HEK293 (cell line): ENCODE measurements around the gene GLYATL3.

Source experiments
- FEZF1 ChIP-seq: fragments of 450-650 bp; formaldehyde crosslinking; IDR thresholded peaks from 2 replicates; pipeline ENCODE4 v1.5.1; 2016; ENCODE audit warnings: missing biosample characterization, missing genetic modification characterization
- GFI1B ChIP-seq: fragments of 450-650 bp; formaldehyde crosslinking; IDR thresholded peaks from 2 replicates; pipeline ENCODE4 v1.5.1; 2016; ENCODE audit warnings: missing biosample characterization, missing genetic modification characterization
- PATZ1 ChIP-seq: fragments of 450-650 bp; formaldehyde crosslinking; IDR thresholded peaks from 2 replicates; pipeline ENCODE4 v1.5.1; 2016; ENCODE audit warnings: missing biosample characterization, missing genetic modification characterization
- PRDM4 ChIP-seq: fragments of 450-650 bp; formaldehyde crosslinking; IDR thresholded peaks from 2 replicates; pipeline ENCODE4 v1.5.1; 2017; ENCODE audit warnings: missing biosample characterization, missing genetic modification characterization
- SCRT2 ChIP-seq: fragments of 450-650 bp; formaldehyde crosslinking; IDR thresholded peaks from 2 replicates; pipeline ENCODE4 v1.5.1; 2016; ENCODE audit warnings: missing biosample characterization, missing genetic modification characterization
- SP7 ChIP-seq: fragments of 450-650 bp; formaldehyde crosslinking; IDR thresholded peaks from 2 replicates; pipeline ENCODE4 v1.5.1; 2016; ENCODE audit warnings: missing biosample characterization, missing genetic modification characterization
- TCF7L2 ChIP-seq: IDR thresholded peaks from 2 replicates; pipeline ENCODE4 v1.6.1; 2011; ENCODE audit warnings: low read depth, mild to moderate bottlenecking, inconsistent platforms, low read length, moderate library complexity, borderline replicate concordance
- YY2 ChIP-seq: fragments of 450-650 bp; formaldehyde crosslinking; IDR thresholded peaks from 2 replicates; pipeline ENCODE4 v1.5.1; 2016; ENCODE audit warnings: missing biosample characterization, missing genetic modification characterization
- ZBTB1 ChIP-seq: fragments of 450-650 bp; formaldehyde crosslinking; IDR thresholded peaks from 2 replicates; pipeline ENCODE4 v1.5.1; 2016; ENCODE audit warnings: missing biosample characterization, missing genetic modification characterization
- ZBTB21 ChIP-seq: fragments of 450-650 bp; formaldehyde crosslinking; IDR thresholded peaks from 2 replicates; pipeline ENCODE4 v1.5.1; 2017; ENCODE audit warnings: missing biosample characterization, missing genetic modification characterization
- ZNF174 ChIP-seq: fragments of 450-650 bp; formaldehyde crosslinking; IDR thresholded peaks from 2 replicates; pipeline ENCODE4 v1.5.0; 2017; ENCODE audit warnings: missing biosample characterization, mild to moderate bottlenecking, missing genetic modification characterization
- ZNF221 ChIP-seq: fragments of 450-650 bp; formaldehyde crosslinking; IDR thresholded peaks from 2 replicates; pipeline ENCODE4 v1.5.1; 2017; ENCODE audit warnings: missing biosample characterization, missing genetic modification characterization, borderline replicate concordance
- ZNF362 ChIP-seq: fragments of 450-650 bp; formaldehyde crosslinking; IDR thresholded peaks from 2 replicates; pipeline ENCODE4 v1.5.1; 2016; ENCODE audit warnings: missing biosample characterization, missing genetic modification characterization
- ZNF394 ChIP-seq: fragments of 450-650 bp; formaldehyde crosslinking; IDR thresholded peaks from 2 replicates; pipeline ENCODE4 v1.5.1; 2016; ENCODE audit warnings: missing biosample characterization, missing genetic modification characterization, mild to moderate bottlenecking, moderate library complexity, borderline replicate concordance
- ZNF518A ChIP-seq: fragments of 450-650 bp; formaldehyde crosslinking; conservative IDR thresholded peaks from 2 replicates; pipeline ENCODE4 v1.5.1; 2016; ENCODE audit warnings: low read depth, missing biosample characterization, missing genetic modification characterization
- ZNF596 ChIP-seq: fragments of 450-650 bp; IDR thresholded peaks from 2 replicates; pipeline ENCODE4 v1.5.0; 2018; ENCODE audit warnings: missing biosample characterization, mild to moderate bottlenecking, missing genetic modification characterization, moderate library complexity
- ZNF621 ChIP-seq: fragments of 450-650 bp; formaldehyde crosslinking; IDR thresholded peaks from 2 replicates; pipeline ENCODE4 v1.5.1; 2017; ENCODE audit warnings: missing biosample characterization, missing genetic modification characterization
- ZNF629 ChIP-seq: fragments of 450-650 bp; formaldehyde crosslinking; IDR thresholded peaks from 2 replicates; pipeline ENCODE4 v1.5.1; 2017; ENCODE audit warnings: missing biosample characterization, missing genetic modification characterization
- ZNF664 ChIP-seq: fragments of 450-650 bp; formaldehyde crosslinking; IDR thresholded peaks from 2 replicates; pipeline ENCODE4 v1.5.1; 2016; ENCODE audit warnings: missing biosample characterization, missing genetic modification characterization
- ZNF776 ChIP-seq: fragments of 450-650 bp; formaldehyde crosslinking; IDR thresholded peaks from 2 replicates; pipeline ENCODE4 v1.5.0; 2017; ENCODE audit warnings: missing biosample characterization, missing genetic modification characterization, borderline replicate concordance
- ZNF830 ChIP-seq: fragments of 450-650 bp; IDR thresholded peaks from 2 replicates; pipeline ENCODE4 v1.5.0; 2018; ENCODE audit warnings: missing biosample characterization, missing genetic modification characterization, low read depth, mild to moderate bottlenecking, moderate library complexity
- ZSCAN18 ChIP-seq: fragments of 450-650 bp; formaldehyde crosslinking; IDR thresholded peaks from 2 replicates; pipeline ENCODE4 v1.5.1; 2016; ENCODE audit warnings: missing biosample characterization, missing genetic modification characterization
- TF ChIP-seq, protein P1 (sequence below): fragments of 450-650 bp; formaldehyde crosslinking; IDR thresholded peaks from 2 replicates; pipeline ENCODE4 v1.5.1; 2016; ENCODE audit warnings: missing biosample characterization, missing genetic modification characterization

The GLYATL3 gene

DNA sequence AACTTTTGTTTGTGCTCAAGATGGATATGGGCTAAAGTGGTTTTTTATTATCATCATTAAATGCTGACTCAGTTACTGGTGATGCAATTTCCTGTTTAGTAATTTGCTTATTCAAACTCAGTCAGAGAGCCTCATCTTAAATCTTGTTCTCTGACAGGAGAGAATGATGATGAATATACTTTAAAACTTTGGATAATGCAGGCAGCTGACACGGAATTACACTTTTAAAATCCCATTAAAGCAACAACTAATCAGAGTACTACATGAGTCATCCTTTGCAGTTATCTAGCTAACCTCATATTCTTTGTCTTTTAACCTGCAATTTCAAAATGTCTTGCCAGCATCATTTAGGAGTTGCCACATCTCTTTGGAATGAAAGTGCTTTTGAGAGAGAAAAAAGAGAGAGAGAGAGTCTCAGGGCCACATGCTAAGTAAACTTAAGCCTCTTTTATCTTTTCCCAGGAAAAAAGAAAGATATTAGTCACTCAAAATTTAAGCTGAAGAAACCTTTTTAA lies 41.5 kb downstream of the GLYATL3 start (continued):
- TF ChIP-seq, protein P1, sequence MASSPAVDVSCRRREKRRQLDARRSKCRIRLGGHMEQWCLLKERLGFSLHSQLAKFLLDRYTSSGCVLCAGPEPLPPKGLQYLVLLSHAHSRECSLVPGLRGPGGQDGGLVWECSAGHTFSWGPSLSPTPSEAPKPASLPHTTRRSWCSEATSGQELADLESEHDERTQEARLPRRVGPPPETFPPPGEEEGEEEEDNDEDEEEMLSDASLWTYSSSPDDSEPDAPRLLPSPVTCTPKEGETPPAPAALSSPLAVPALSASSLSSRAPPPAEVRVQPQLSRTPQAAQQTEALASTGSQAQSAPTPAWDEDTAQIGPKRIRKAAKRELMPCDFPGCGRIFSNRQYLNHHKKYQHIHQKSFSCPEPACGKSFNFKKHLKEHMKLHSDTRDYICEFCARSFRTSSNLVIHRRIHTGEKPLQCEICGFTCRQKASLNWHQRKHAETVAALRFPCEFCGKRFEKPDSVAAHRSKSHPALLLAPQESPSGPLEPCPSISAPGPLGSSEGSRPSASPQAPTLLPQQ, result peak; percentile 72; the same call in 1 of the 2 replicates
- TF ChIP-seq ZNF362 (tag by site-specific recombination), result peak; percentile 93
- TF ChIP-seq ZNF776 (tag by site-specific recombination), result no peak
- TF ChIP-seq ZNF629 (tag by site-specific recombination), result peak; percentile 97
- TF ChIP-seq ZBTB21 (tag by site-specific recombination), result peak; percentile 80
- TF ChIP-seq ZNF621, result no peak
- peak; percentile 68 for TF ChIP-seq ZNF518A
- 0 out of 2 replicates have a peak, but pooled peaks have one; percentile 23 for TF ChIP-seq ZNF221
- TF ChIP-seq ZSCAN18 (tag by site-specific recombination), result peak; percentile 50; the same call in 1 of the 2 replicates
- TF ChIP-seq ZNF830, result no peak
- TF ChIP-seq SCRT2 (tag by site-specific recombination), result peak; percentile 66
- peak; percentile 11; the same call in 1 of the 2 replicates for TF ChIP-seq ZNF174 (tag by site-specific recombination)
- TF ChIP-seq ZBTB1, result peak; percentile 89; the same call in 1 of the 2 replicates
- peak; percentile 70 for TF ChIP-seq FEZF1 (tag by site-specific recombination)
- TF ChIP-seq ZNF664 (tag by site-specific recombination), result peak; percentile 40; the same call in 1 of the 2 replicates
- TF ChIP-seq ZNF596 (tag by site-specific recombination), result peak; percentile 61; the same call in 1 of the 2 replicates
- TF ChIP-seq TCF7L2, result peak; percentile 78; the same call in 1 of the 2 replicates
- peak; percentile 92 for TF ChIP-seq GFI1B
- TF ChIP-seq SP7, result peak; percentile 99
- TF ChIP-seq ZNF394 (tag by site-specific recombination), result peak; percentile 73
- peak; percentile 32; the same call in 1 of the 2 replicates for TF ChIP-seq YY2 (tag by site-specific recombination)
- TF ChIP-seq PRDM4 (tag by site-specific recombination), result peak; percentile 61
- peak; percentile 53; the same call in 1 of the 2 replicates for TF ChIP-seq PATZ1 (tag by site-specific recombination)
